ENCODE data around the gene SH3RF3.

Gene SH3RF3

DNA sequence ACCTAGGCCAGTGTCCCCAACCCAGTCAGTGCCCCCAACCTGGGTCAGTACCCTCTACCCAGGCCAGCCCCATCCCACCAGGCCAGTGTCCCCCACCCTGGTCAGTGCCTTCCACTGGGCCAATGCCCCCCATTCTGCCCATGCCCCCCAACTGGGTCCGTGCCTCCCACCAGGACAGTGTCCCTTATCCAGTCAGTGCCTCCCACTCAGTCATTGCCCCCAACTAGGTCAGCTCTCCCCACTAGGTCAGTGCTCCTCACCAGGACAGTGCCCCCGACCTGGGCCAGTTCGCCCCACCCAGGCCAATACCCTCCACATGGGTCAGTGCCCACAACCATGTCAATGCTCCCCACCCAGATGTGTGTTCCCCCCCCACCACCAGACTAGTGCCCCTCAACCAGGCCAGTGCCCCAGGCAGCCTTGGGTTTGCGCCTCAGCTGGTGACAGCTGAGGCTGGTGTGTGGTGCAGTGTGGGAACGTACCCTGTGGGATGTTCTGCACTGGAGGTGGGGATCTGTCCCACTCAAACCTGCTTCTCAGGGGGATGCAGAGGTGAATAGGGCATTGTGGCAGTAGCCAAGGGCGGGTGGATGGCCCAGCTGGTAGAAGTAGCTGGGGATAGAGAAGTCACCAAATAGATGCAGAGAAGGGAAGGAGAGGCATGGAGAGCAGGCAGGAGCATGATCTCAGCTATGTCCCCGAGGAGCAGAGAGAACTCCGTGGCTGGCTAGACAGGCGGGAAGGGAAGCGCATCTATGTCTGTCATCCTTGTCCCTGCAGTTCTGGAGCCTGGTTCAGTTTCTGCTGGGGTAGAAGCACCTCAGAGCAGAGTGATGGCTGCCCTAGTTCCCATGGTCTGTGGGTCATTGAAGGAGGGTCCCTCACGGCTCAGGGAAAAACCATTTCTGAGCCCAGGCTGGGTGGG lies 168.8 kb downstream of the SH3RF3 start:
- no peak overlapping the region for H2AK5ac ChIP-seq (ENCODE audit: low read length)
- H3K4ac ChIP-seq (ENCODE audit: low read depth, low read length), result no peak overlapping the region
- H3K36me3 ChIP-seq (ENCODE audit: control insufficient read depth, insufficient read depth, low read length), result no peaks in the 10 kb centered on the region
- no peaks in the 10 kb centered on the region for H3K79me1 ChIP-seq (ENCODE audit: low read length)
- WGBS (ENCODE audit: extremely low coverage, insufficient coverage, low lambda C conversion rate), result no CpG with 5 or more reads among the region's 11 CpGs
- no peak for DNase-seq
- H3K4me3 ChIP-seq (ENCODE audit: low read length), result no peak overlapping the region
- H3K27me3 ChIP-seq (ENCODE audit: insufficient read depth, low read length, poor library complexity), result no peaks in the 10 kb centered on the region
- H3K4me1 ChIP-seq (ENCODE audit: control insufficient read depth, low read depth, low read length), result no peaks in the 10 kb centered on the region
- H3K4me2 ChIP-seq (ENCODE audit: low read length), result no peak overlapping the region
- no peak overlapping the region for H2BK15ac ChIP-seq (replicated peaks; ENCODE audit: low read depth)
- H3K56ac ChIP-seq (ENCODE audit: low read length), result no peak overlapping the region
- no peak overlapping the region for H4K5ac ChIP-seq (ENCODE audit: low read length)
- no peak overlapping the region for H2BK120ac ChIP-seq (ENCODE audit: low read depth, low read length)
- H3K79me2 ChIP-seq (ENCODE audit: control insufficient read depth, insufficient read depth, low read length), result no peaks in the 10 kb centered on the region
- no peak overlapping the region for H3K23ac ChIP-seq (ENCODE audit: low read length)
- no peak overlapping the region for H3K9ac ChIP-seq (ENCODE audit: low read length)
- H3K18ac ChIP-seq (ENCODE audit: low read length), result no peak overlapping the region
- no peak overlapping the region for H2BK5ac ChIP-seq (ENCODE audit: low read length)
- no peak overlapping the region for H4K8ac ChIP-seq (ENCODE audit: low read depth, low read length)
- H3K27ac ChIP-seq (ENCODE audit: low read depth, low read length), result no peak overlapping the region

DNA sequence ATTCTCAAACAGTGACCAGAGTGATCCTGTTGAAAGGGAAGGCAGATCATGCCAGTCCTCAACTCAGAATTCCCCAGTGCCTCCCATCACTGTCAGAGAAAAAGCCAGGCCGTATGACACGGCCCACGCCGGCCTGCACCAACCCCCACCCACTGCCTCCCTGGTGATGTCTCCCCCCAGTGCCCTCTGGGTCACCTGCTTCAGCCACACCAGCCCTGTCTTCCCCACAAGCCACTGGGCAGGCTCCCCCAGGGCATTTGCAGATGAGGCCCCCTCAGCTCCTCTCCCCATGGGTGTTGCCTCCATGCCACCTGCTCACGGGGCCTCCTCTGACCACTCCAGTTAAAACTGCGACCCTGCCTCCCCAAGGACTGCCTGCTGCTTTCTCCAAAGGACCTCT lies 169.8 kb downstream of the SH3RF3 start:
- Histone ChIP-seq H3K27me3 (ENCODE audit: insufficient read depth, low read length, poor library complexity) (no peaks in the 10 kb centered on the region), H3K9ac (ENCODE audit: low read length) (no peak overlapping the region)
- no CpG with 5 or more reads among the region's 6 CpGs for WGBS (ENCODE audit: extremely low coverage, insufficient coverage, low lambda C conversion rate)

DNA sequence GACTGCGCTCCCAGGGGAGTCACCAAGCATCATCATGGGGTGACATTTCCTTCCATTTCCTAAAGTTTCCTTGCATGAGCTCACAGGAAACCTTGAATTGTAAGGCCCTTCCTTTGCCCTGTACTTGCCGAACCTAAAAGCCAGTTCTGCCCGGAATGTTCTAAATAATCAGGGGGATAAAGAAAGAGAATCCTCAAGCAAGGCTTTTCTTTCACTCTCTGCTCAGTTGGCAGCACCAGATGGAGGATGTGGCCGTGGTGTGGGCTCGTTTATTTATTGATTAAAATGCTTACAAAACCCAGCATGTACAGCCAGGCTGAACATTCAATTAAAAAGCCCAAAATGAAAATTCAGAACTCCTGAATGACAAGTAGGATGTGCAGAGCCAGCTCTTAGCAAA lies 170.5 kb downstream of the SH3RF3 start:
- no peak overlapping the region for H3K23ac ChIP-seq (ENCODE audit: low read length)
- H3K79me2 ChIP-seq (ENCODE audit: control insufficient read depth, insufficient read depth, low read length), result no peaks in the 10 kb centered on the region
- no peak overlapping the region for H3K4ac ChIP-seq (ENCODE audit: low read depth, low read length)
- H4K5ac ChIP-seq (ENCODE audit: low read length), result no peak overlapping the region
- H2BK15ac ChIP-seq (replicated peaks; ENCODE audit: low read depth), result no peak overlapping the region
- no peak overlapping the region for H3K56ac ChIP-seq (ENCODE audit: low read length)
- no peaks in the 10 kb centered on the region for H3K27me3 ChIP-seq (ENCODE audit: insufficient read depth, low read length, poor library complexity)
- H4K8ac ChIP-seq (ENCODE audit: low read depth, low read length), result no peak overlapping the region
- no peak overlapping the region for H3K4me3 ChIP-seq (ENCODE audit: low read length)
- H3K4me2 ChIP-seq (ENCODE audit: low read length), result no peak overlapping the region
- H2BK5ac ChIP-seq (ENCODE audit: low read length), result no peak overlapping the region
- H3K79me1 ChIP-seq (ENCODE audit: low read length), result no peaks in the 10 kb centered on the region
- WGBS (ENCODE audit: extremely low coverage, insufficient coverage, low lambda C conversion rate), result no CpG with 5 or more reads among the region's 5 CpGs
- no peak overlapping the region for H3K9ac ChIP-seq (ENCODE audit: low read length)
- H3K4me1 ChIP-seq (ENCODE audit: control insufficient read depth, low read depth, low read length), result no peaks in the 10 kb centered on the region
- no peak overlapping the region for H3K27ac ChIP-seq (ENCODE audit: low read depth, low read length)
- H3K36me3 ChIP-seq (ENCODE audit: control insufficient read depth, insufficient read depth, low read length), result no peaks in the 10 kb centered on the region
- no peak for DNase-seq
- H2AK5ac ChIP-seq (ENCODE audit: low read length), result no peak overlapping the region
- no peak overlapping the region for H2BK120ac ChIP-seq (ENCODE audit: low read depth, low read length)
- no peak overlapping the region for H3K18ac ChIP-seq (ENCODE audit: low read length)

More for the DNA sequence above, 169.8 kb downstream of the SH3RF3 start:
- Histone ChIP-seq H2BK120ac (ENCODE audit: low read depth, low read length) (no peak overlapping the region), H2BK15ac (replicated peaks; ENCODE audit: low read depth) (no peak overlapping the region), H3K4me3 (ENCODE audit: low read length) (no peak overlapping the region), H3K56ac (ENCODE audit: low read length) (no peak overlapping the region), H3K4me1 (ENCODE audit: control insufficient read depth, low read depth, low read length) (no peaks in the 10 kb centered on the region), H3K23ac (ENCODE audit: low read length) (no peak overlapping the region), H3K18ac (ENCODE audit: low read length) (no peak overlapping the region), H3K4me2 (ENCODE audit: low read length) (no peak overlapping the region), H4K8ac (ENCODE audit: low read depth, low read length) (no peak overlapping the region), H4K5ac (ENCODE audit: low read length) (no peak overlapping the region), H3K27ac (ENCODE audit: low read depth, low read length) (no peak overlapping the region), H3K36me3 (ENCODE audit: control insufficient read depth, insufficient read depth, low read length) (no peaks in the 10 kb centered on the region), H2AK5ac (ENCODE audit: low read length) (no peak overlapping the region), H3K79me1 (ENCODE audit: low read length) (no peaks in the 10 kb centered on the region), H3K4ac (ENCODE audit: low read depth, low read length) (no peak overlapping the region), H2BK5ac (ENCODE audit: low read length) (no peak overlapping the region), H3K79me2 (ENCODE audit: control insufficient read depth, insufficient read depth, low read length) (no peaks in the 10 kb centered on the region)
- no peak for DNase-seq

DNA sequence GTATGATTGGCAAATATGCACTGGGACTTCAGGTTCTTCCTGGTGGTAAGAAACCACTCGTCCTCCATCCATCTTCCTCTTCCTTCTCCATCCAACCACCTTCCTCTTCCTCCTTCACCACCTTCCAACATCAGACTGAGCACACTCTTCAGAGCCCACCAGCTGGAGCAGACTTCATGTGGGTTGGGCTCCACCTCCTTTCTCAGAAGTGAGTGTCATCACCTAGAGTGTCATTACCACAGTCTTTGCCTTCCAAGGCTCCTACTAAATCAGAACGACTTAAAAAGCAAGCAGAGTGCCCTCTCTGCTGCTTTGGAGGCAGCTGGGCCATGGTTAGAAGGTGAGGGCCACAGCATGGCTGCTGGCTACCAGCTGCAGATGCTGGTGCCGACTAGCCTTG lies 171.6 kb downstream of the SH3RF3 start:
- H3K36me3 ChIP-seq (ENCODE audit: control insufficient read depth, insufficient read depth, low read length), result no peaks in the 10 kb centered on the region
- H3K4me2 ChIP-seq (ENCODE audit: low read length), result no peak overlapping the region
- no peaks in the 10 kb centered on the region for H3K79me1 ChIP-seq (ENCODE audit: low read length)
- H3K23ac ChIP-seq (ENCODE audit: low read length), result no peak overlapping the region
- H4K8ac ChIP-seq (ENCODE audit: low read depth, low read length), result no peak overlapping the region
- H2AK5ac ChIP-seq (ENCODE audit: low read length), result no peak overlapping the region
- no peak overlapping the region for H3K27ac ChIP-seq (ENCODE audit: low read depth, low read length)
- DNase-seq, result no peak
- no peak overlapping the region for H3K56ac ChIP-seq (ENCODE audit: low read length)
- H2BK5ac ChIP-seq (ENCODE audit: low read length), result no peak overlapping the region
- H2BK120ac ChIP-seq (ENCODE audit: low read depth, low read length), result no peak overlapping the region
- no peak overlapping the region for H3K18ac ChIP-seq (ENCODE audit: low read length)
- H3K4ac ChIP-seq (ENCODE audit: low read depth, low read length), result no peak overlapping the region
- H3K4me1 ChIP-seq (ENCODE audit: control insufficient read depth, low read depth, low read length), result no peaks in the 10 kb centered on the region
- whole genome bisulfite sequencing (ENCODE audit: extremely low coverage, insufficient coverage, low lambda C conversion rate), result no CpG with 5 or more reads among the region's 3 CpGs
- no peaks in the 10 kb centered on the region for H3K27me3 ChIP-seq (ENCODE audit: insufficient read depth, low read length, poor library complexity)
- no peaks in the 10 kb centered on the region for H3K79me2 ChIP-seq (ENCODE audit: control insufficient read depth, insufficient read depth, low read length)
- no peak overlapping the region for H4K5ac ChIP-seq (ENCODE audit: low read length)
- no peak overlapping the region for H3K4me3 ChIP-seq (ENCODE audit: low read length)
- no peak overlapping the region for H3K9ac ChIP-seq (ENCODE audit: low read length)
- no peak overlapping the region for H2BK15ac ChIP-seq (replicated peaks; ENCODE audit: low read depth)

DNA sequence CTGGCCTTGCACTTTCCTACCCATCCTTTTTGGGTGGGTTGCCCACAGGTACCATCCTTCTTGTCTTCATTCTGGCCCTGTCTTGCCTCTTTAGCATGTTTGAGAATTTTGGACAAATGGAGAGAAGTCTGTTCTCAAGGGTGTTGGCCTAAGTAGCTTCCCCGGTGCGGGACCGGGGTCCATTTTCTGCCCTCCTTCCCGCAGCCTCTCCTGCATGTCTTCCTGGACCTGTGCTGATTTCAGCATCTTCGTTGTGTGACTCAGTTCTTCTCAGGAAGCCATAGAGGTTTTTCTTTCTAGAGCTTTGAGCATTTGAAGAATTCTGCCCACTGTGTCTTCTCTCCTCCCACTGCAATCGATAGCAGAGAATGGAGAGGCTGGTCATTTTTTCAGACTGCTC lies 172.7 kb downstream of the SH3RF3 start:
- Histone ChIP-seq H3K4ac (ENCODE audit: low read depth, low read length) (no peak overlapping the region), H2AK5ac (ENCODE audit: low read length) (no peak overlapping the region), H3K18ac (ENCODE audit: low read length) (no peak overlapping the region), H3K4me3 (ENCODE audit: low read length) (no peak overlapping the region), H2BK120ac (ENCODE audit: low read depth, low read length) (no peak overlapping the region), H3K56ac (ENCODE audit: low read length) (no peak overlapping the region), H2BK15ac (replicated peaks; ENCODE audit: low read depth) (no peak overlapping the region), H2BK5ac (ENCODE audit: low read length) (no peak overlapping the region), H3K36me3 (ENCODE audit: control insufficient read depth, insufficient read depth, low read length) (no peaks in the 10 kb centered on the region), H3K79me1 (ENCODE audit: low read length) (no peaks in the 10 kb centered on the region), H4K5ac (ENCODE audit: low read length) (no peak overlapping the region), H3K4me1 (ENCODE audit: control insufficient read depth, low read depth, low read length) (no peaks in the 10 kb centered on the region), H3K4me2 (ENCODE audit: low read length) (no peak overlapping the region), H3K9ac (ENCODE audit: low read length) (no peak overlapping the region), H3K23ac (ENCODE audit: low read length) (no peak overlapping the region), H3K79me2 (ENCODE audit: control insufficient read depth, insufficient read depth, low read length) (no peaks in the 10 kb centered on the region), H3K27ac (ENCODE audit: low read depth, low read length) (no peak overlapping the region), H4K8ac (ENCODE audit: low read depth, low read length) (no peak overlapping the region), H3K27me3 (ENCODE audit: insufficient read depth, low read length, poor library complexity) (no peaks in the 10 kb centered on the region)
- WGBS (ENCODE audit: extremely low coverage, insufficient coverage, low lambda C conversion rate), result no CpG with 5 or more reads among the region's 6 CpGs
- DNase-seq, result no peak

DNA sequence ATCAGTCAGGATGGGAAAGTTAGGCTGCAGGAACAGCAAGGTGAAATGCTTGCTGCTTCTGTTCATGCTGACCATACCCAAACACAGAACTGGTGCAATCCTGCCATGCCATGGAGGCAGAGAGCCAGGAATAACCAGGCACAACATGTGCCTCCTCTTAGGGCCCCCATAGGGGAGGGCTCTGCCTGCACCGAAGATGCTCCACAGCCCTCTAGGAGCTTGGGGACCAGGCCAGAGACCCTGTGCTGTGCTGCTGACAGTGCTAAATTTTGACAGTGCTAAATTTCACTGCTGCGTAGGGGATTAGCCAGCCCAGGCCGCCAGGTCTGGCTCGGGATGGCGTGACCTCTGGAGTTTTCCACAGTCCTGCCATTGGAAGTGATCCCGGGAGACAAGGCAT lies 173.3 kb downstream of the SH3RF3 start:
- H2BK120ac ChIP-seq (ENCODE audit: low read depth, low read length), result no peak overlapping the region
- H3K4me2 ChIP-seq (ENCODE audit: low read length), result no peak overlapping the region
- H3K79me2 ChIP-seq (ENCODE audit: control insufficient read depth, insufficient read depth, low read length), result no peaks in the 10 kb centered on the region
- H3K18ac ChIP-seq (ENCODE audit: low read length), result no peak overlapping the region
- H3K23ac ChIP-seq (ENCODE audit: low read length), result no peak overlapping the region
- no peak overlapping the region for H3K4me3 ChIP-seq (ENCODE audit: low read length)
- no peak overlapping the region for H3K56ac ChIP-seq (ENCODE audit: low read length)
- H2BK15ac ChIP-seq (replicated peaks; ENCODE audit: low read depth), result no peak overlapping the region
- H4K5ac ChIP-seq (ENCODE audit: low read length), result no peak overlapping the region
- DNase-seq, result no peak
- H4K8ac ChIP-seq (ENCODE audit: low read depth, low read length), result no peak overlapping the region
- H3K4ac ChIP-seq (ENCODE audit: low read depth, low read length), result no peak overlapping the region
- no peaks in the 10 kb centered on the region for H3K27me3 ChIP-seq (ENCODE audit: insufficient read depth, low read length, poor library complexity)
- no peaks in the 10 kb centered on the region for H3K4me1 ChIP-seq (ENCODE audit: control insufficient read depth, low read depth, low read length)
- no CpG with 5 or more reads among the region's 6 CpGs for WGBS (ENCODE audit: extremely low coverage, insufficient coverage, low lambda C conversion rate)
- no peaks in the 10 kb centered on the region for H3K36me3 ChIP-seq (ENCODE audit: control insufficient read depth, insufficient read depth, low read length)
- H3K27ac ChIP-seq (ENCODE audit: low read depth, low read length), result no peak overlapping the region
- no peak overlapping the region for H2BK5ac ChIP-seq (ENCODE audit: low read length)
- no peak overlapping the region for H3K9ac ChIP-seq (ENCODE audit: low read length)
- H2AK5ac ChIP-seq (ENCODE audit: low read length), result no peak overlapping the region
- H3K79me1 ChIP-seq (ENCODE audit: low read length), result no peaks in the 10 kb centered on the region

All from mesendoderm (in vitro differentiated cells).